LHCN-M2 (cell line): ENCODE results near the gene ERGIC1. TPM values are rescaled to one million over a fixed set of nuclear protein-coding genes. Genes with fewer than 3 reads are reported as not detected.
"Not testable (repeated sequence)": the region's sequence is repeated elsewhere in the genome, so short reads cannot be mapped to it uniquely, and the experiment has no call there.

Experiments used
- DNase-seq: peaks from one replicate; pipeline ENCODE4 v3.0.0-alpha.2; 2012; ENCODE audit warnings: low read depth
- total RNA-seq: library from RNA; depleted of rRNA; stranded (reverse); fragments of >200 nt; gene quantifications from 2 replicates; pipeline ENCODE4 v1.2.3, GENCODE V29; 2014

Gene ERGIC1
- total RNA-seq, 1 experiment from 2014 or later: 152 TPM

DNA sequence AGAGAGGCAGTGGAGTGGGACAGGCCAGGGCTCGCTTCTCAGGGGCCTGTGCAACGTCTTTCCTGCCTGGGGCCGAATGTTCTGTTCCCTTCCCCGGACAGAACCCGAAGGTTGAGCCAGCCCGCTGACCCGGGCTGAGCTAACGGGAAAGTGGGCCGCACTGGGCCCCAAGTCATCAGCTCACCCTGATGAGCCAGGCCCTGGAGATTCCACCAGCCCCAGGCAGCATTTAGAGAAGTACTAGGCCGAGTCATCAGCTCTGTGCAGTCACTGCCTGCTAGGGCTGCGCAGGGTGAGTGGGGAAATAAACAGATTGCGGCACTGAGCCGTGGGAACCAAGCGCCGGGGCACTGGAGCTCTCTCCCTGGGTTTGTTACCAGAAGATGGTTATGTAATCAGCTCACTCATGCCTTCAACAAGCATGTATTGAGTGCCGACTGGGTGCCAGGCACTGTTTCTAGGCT lies 33.9 kb upstream of the ERGIC1 start:
- peak; percentile 73 for DNase-seq

DNA sequence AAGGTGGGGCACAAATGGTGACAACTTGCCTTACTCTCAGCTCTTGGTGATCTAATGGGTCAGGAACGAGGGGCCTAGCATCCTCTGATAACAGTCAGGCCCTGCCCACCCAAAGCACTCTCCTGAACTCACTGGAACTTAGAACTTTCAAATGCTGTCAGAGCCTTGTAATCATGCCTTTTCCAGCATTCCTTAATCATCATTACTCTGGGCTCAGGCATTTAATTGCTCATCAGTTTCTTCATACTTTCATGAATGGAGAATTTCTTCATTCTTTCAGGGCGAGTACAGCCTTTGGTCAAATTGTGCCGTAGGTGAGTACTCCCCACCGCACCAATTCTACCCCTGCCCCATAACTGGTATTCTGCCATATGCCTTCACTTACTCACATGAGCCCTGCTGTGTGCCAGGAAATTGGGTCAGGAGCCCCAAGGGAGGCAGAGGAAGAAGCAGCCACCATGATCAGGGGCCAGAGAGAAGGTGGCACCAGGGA lies 32.8 kb upstream of the ERGIC1 start:
- peak; percentile 70 for DNase-seq

DNA sequence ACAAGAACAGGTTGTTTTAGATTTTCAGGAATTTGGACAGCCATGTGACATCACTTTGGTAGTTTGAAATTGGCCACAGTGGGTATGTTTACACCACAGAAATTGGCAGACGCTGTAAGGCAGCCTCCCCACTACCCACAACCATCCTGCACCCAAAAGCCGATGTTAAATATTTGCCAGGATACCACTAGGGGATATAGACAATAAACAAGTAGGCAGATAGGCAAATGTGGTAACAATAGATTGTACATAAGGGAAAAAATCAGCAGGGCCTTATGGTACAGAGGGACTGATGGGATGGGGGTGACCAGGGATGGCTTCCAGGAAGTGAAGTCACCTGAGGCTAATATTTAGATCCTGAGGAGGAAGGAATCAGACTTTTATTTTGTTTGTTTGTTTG lies 31.9 kb upstream of the ERGIC1 start:
- DNase-seq: no peak

DNA sequence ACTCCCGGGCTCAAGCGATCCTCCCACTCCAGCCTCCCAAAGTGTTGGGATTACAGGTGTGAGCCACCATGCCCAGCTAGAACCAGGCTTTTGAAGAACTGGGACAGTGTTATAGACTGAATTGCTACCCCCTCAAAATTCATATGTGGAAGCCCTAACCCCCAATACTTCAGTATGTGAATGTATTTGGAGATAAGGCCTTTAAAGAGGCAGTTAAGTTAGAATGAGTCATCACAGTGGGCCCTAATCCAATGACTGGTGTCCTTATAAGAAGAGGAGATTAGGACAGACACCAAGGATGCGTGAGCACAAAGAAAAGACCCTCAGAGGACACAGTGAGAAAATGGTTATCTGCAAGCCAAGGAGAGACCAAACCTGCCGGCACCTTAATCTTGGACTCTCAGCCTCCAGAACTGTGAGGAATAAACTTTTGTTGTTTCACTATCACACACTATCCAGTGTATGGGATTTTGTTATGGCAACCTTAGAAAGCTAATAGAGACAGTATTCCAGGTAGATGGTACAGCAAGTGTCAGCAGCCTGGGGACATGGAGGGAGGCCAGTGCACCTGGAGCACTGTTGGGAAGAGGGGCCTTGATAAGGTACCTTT lies 31.4 kb upstream of the ERGIC1 start:
- no peak for DNase-seq

DNA sequence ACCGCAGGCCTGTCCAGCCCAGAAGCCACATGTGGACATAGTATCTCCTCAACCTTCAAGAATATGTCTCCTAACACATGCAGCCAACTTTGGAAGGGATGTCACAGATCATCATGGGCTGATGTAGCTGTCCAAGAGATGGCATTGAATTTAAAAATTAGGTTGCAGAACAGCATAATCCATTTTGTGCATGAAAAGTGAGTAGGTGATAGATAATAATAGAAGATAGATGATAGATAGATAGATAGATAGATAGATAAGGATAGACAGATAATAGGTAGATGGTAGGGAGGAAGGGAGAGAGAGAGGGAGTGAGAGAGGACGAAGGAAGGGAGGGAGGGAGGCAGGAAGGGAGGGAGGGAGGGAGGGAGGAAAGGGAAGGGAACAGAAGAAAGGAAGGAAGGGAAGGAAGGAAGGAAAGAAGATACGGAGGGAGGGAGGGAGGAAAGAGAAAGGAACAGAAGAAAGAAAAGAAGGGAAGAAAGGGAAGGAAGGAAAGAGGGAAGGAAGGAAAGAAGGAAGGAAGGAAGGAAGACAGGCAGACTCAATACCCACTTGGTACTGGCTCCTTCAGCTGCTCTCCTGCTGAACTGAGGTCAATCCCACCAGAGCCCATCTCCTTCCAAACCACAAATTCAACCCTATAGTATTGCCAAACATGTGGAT lies 28.9 kb upstream of the ERGIC1 start:
- no peak for DNase-seq

DNA sequence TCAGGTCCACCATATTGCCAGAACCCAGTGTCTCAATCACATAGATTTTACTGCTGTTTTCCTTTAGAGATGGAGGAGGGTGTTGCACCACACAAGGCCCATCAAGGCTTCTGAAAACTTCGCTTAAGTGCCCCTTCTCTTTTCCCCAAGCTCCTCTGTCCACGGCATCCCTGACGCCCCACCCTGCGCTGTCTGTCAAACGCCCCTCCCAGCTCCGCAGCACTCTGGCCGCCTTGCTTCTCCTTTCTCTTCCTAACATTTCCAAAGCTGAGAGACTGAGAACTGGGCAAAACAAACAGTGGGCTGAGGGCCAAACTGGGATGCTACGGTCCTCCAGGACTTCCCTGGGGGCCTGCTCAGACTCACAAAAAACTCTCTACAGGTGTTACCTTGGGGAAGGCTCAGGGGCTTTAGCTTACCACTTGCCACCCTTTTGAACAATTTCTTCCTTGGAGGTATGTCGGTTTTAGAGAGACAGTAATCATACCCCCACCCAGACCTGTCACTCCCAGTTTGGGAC lies 28.3 kb upstream of the ERGIC1 start:
- no peak for DNase-seq

DNA sequence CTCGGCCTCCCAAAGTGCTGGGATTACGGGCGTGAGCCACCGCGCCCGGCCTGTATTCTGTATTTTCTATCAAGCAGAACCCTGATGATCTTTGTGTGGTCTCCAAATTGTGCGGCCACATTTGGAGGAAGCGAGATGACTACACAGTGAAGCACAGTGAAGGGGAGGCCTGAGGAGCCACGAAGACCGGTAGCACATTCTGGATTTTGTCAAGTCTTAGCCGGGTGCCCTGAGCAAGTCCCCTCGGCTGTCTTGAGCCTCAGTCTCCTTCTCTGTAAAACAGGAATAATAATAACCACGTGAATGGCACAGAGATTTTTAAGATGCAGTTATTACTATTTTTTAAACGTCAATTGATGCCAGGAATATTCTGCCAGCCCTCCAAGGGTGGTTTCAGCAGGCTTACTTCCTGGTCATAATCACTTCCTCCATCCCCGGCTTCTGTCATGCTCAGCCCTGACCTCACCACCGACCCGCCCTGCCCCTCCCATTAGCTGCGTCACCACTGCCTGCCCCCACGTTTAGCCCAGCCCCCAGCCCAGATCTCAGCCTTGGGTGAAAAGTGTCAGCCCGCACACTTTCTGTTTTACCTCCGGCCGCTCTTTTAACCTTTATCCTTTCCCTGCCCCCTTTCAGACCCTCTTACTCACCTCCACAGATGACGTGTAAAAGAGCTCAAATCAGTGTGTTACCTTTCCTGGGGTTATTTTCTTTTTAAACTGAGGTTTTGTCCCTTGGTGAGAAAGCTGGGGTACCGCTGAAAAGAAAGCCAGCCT lies 27.0 kb upstream of the ERGIC1 start:
- DNase-seq: peak; percentile 87

DNA sequence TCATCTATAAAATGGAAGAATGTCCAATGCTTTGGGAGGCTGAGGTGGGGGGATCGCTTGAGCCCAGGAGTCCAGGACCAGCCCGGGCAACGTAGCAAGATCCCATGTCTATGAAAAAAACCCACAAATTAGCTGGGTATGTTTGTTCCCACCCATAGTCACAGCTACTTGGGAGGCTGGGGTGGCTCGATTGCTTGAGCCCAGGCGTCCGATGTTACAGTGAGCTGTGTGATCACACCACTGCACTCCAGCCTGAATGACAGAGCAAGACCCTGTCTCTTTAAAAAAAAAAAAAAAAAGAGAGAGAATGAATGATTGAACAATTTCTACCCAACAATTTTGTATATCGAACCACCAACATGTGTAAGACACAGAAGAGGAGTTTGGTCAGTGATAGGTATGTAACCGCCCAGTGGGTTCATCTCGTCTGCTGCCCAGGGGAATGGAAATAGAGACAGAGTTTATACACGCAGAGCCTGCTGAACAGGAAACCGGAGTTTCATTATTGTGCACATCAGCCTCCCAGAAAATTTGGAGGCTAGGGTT lies 26.2 kb upstream of the ERGIC1 start:
- DNase-seq: no peak

DNA sequence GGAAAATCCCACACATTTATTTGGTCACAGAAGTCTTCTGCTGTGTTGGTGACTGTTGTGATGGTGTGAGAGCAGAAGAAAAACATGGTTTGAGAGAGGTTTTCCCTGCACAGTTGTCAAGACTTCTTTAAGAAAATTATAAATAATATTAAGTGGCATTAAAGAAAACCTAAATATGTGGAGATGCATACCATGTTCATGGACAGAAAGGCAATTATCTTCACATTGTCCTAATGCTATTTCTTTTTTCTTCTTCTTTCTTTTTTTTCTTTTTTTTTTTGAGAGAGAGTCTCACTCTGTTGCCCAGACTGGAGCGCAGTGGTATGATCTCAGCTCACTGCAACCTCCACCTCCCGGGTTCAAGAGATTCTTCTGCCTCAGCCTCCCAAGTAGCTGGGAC lies 24.3 kb upstream of the ERGIC1 start:
- no peak for DNase-seq

DNA sequence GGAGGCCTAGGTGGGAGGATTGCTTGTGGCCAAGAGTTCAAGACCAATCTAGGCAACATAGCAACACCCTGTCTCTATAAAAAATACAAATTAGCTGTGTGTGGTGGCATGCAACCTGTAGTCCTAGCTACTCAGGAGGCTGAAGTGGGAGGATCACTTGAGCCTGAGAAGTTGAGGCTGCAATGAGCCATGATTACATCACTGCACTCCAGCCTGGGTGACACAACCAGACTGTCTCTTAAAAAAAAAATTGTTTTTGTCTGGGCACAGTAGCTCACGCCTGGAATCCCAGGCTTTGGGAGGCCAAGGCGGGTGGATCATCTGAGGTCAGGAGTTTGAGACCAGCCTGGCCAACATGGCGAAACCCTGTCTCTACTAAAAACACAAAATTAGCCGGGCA lies 23.1 kb upstream of the ERGIC1 start:
- DNase-seq: not testable (repeated sequence)

DNA sequence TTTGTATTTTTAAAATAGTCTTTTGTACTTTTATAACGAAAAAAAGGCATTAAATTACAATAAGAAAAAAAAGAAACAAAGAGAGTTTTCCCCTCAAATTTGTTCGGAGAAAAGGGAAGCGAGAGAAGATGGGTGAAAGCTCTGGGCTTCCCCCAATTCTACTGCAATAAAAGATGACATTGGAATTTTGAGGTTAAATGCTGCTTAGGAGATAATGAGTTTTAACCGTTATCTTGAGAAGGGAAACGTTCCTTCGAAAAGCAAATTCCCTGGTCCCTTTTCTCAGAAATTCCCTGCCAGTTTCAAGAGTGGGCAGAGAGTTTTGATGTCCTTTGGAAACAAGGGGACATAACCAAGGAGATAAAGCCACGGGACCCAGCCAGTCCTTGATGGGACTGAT lies 18.4 kb upstream of the ERGIC1 start:
- no peak for DNase-seq

DNA sequence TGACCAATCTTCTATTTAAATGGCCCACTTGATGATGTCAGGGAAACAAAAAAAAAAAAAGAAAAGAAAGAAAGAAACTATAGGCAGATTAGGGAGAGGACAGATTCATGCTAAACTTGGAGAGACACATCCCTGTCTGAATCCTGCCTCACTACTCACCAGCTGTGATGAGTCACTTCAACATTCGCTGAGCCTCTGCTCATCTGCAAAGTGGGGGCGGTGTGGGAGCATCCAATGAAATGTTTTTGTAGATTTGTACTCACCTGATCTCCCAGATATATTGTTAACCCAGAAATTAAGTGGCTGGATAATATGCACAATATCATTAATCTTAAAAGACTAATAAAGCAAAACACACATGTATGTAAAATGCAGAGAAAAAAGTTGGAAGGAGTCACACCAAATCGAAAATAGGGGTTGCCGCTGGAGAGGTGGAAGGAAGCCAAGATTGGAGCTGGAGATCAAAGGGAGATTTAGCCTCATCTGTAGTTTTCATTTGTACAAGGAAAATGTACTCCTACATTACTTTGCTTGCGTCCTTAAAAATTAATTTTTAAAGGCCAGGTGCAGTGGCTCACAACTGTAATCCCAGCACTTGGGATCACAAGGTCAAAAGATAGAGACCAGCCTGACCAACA lies 17.0 kb upstream of the ERGIC1 start:
- DNase-seq: peak; percentile 80

DNA sequence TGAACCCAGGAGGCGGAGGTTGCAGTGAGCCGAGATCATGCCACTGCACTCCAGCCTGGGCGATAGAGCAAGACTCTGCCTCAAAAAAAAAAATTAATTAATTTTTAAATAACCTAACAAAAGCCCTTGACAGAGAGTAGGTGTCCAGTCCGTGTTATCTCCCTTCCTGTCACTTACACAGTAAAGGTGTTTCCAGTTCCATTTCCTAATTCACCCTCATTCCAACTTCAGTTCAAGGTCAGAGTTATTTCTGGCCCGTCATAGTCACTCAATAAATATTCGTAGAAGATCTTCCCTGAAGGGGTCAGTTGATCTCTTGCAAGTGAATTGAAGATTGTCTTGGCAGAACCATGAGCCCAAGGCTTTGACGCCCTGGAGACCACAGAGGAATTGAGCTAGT lies 16.4 kb upstream of the ERGIC1 start:
- DNase-seq: no peak

DNA sequence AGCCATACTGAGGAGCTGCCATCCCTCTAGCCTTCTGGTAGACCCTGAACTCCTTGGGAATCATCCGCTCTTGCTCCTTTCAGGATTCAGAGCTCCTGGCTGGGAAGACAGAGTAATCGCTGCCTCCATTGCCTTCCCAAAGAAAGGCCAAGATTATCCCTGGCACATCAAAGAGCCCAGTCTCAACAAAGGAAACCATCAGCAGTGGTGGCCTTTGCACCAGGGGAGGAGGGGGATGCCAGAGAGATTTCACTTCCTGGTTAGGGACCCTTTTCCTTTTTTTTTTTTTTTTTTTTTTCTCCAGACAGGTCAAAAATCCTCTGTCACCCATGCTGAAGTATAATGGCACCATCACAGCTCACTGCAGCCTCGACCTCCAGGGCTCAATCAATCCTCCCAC lies 16.0 kb upstream of the ERGIC1 start:
- DNase-seq: no peak

DNA sequence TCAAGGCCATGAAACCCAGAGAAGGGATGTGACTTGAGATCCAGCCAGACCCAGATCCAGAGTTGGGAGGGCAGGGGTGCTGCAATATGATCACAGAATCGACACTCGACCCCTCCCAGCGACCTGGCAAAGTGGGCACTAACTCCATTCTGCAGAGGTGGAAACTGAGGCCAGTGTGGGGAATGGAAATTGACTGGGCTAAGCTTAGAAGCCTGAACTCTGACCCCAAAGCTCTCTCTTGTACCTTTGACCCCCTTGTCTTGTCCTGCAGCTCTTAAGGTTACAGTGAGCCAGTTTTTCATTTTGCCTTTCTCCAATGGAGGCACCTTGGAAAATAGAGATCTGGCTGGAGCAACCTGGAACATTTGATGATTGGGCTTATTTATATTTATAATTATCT lies 14.5 kb upstream of the ERGIC1 start:
- no peak for DNase-seq

DNA sequence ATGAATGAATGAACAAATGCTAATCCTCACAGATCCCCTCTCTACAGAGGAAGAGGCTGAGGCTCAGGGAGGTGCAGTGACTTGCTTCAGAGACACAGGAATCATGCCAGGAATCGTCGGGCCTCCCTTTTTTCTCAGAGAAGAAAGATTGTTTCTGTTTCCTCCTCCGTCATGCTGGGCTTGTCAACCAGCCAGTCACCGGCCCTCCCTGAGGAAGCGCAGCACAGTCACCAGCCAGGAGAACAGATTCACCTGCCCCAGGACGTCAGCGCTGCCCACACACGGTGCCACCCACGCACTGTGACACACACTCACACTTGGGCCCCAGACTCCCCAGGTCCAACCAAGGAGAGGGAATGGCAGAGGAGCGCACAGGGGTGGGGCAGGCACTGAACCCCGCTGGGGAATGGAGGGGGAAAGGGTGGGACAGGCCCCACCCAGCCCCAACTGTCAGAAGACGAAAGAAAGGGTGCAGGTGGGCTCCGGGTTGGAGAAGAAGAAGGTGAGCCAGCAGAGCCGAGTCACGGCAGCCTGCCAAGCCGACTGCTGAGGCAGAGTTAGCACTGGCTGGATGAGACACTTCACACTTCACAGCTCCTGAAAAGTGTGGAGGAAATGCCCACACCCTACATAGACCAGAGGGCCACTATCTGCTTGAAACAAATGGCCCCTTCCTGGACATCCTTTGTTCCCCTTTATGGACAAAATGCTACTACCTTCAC lies 13.8 kb upstream of the ERGIC1 start:
- DNase-seq: no peak

DNA sequence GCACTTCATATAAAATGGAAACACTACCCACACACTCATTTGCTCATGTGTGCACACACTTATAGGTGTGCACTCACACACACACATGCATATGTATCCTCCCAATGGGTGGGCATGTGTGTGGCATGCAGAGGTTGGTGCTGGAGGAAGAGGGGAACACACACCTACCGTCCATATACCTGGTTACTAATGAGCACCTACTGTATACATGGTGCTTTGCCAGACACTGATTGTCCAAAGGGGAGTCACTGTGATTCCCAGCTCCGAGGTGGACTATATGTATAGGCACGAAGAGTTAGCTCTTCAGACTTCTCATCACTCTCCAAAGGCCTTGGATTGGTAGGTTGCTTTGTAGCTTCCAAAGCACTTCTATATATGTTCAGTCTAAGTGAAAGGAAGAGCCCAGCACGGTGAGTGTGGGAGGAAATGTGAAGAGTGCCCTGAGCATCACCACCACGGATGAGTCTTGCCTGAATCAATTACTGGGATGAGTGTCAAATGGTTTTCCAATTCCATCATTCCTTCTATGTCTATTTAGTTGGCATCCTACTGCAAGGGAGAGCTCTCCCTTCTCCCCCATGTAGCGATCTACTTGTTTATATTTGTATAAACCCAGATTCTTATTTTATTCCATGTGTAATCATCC lies 12.6 kb upstream of the ERGIC1 start:
- DNase-seq: no peak

DNA sequence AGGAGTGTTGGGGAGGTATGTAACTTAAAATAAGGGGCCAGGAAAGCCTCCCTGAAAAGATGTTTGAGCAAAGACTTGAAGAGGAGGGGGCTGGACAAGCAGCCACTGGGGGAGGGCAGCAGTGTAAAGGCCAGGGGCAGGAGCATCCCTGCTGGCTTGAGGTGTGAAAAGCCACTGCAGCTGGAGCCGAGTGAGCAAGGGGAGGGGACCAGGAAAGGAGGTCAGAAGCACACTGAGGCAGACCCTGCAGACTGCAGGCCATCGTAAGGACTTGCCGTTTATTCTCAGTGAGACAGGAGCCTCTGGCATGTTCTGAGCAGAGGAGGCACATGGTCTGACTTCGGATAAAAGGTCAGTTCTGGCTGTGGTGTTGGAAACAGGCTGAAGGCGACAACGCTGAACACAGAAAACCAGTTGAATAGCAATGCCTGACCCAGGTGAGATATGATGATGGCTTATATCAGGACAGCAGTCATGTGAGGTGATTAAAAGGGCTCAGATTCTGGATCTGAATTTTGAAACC lies 10.2 kb upstream of the ERGIC1 start:
- no peak for DNase-seq

DNA sequence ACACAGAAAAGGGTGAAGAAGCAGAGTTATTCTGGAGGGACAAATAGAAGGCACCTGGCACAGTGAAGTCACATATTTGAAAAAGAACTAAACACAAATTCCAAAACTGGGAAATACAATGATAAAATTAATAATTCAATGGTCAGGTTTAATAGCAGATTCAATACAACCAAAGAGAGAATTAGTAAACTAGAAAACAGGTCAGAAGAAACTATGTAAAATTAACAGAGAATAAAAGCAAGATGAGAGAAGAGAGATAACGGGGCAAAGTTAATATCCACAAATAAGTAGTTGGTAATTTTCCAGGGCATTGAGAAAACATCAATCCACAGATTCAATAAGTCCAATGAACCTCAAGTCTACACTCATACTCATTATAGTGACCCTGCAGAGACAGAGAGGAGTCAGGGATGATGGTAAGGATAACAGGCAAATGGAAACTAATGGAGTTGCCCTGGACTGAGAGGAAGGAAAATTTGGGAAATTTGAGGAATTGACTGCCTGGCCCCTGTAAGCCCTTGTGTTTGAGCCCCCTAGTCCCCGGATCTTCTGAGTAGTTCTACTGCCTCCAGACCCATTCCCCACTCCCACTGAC lies 8.3 kb upstream of the ERGIC1 start:
- DNase-seq: no peak

DNA sequence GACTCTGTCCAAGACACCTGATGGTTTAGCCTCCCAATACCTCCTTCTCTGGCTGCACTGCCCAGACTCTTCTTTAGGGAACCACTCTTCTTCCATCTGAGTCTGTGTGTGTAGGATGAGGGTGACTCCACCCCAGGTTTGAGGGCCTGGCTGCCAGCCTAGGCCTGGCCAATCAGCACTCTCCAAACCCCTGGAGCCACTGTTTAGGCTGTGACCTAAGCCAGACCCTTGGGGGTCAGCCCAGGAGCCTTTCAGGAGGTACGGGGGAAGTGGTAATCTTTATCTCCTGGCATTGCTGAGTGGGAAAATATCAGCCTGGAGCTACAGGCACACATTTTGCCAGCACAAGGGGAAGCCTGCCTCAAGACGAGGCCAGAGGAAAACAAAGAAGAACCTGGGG lies 6.2 kb upstream of the ERGIC1 start:
- no peak for DNase-seq
